ENCODE results near the gene SLC39A11.

The SLC39A11 gene

GRCh38 chr17:73042809-73043685 lies 49.4 kb downstream of the SLC39A11 start:
- H3K4me3 ChIP-seq (ENCODE audit: low read length) = no peak overlapping the region
- no peak for TF ChIP-seq CTCF (conservative IDR thresholded peaks at IDR 0.05; ENCODE audit: low read length)
- DNase-seq (ENCODE audit: low read depth) = peak; percentile 64

GRCh38 chr17:73042225-73042624 lies 50.3 kb downstream of the SLC39A11 start:
- no peak for TF ChIP-seq CTCF (conservative IDR thresholded peaks at IDR 0.05; ENCODE audit: low read length)
- no peak overlapping the region for H3K4me3 ChIP-seq (ENCODE audit: low read length)
- no peak for DNase-seq (ENCODE audit: low read depth)

GRCh38 chr17:73039282-73039681 lies 53.2 kb downstream of the SLC39A11 start:
- H3K4me3 ChIP-seq (ENCODE audit: low read length) = no peak overlapping the region
- no peak for TF ChIP-seq CTCF (conservative IDR thresholded peaks at IDR 0.05; ENCODE audit: low read length)
- no peak for DNase-seq (ENCODE audit: low read depth)

- DNase-seq (ENCODE audit: low read depth) = no peak
- H3K4me3 ChIP-seq (ENCODE audit: low read length) = no peak overlapping the region
- no peak for TF ChIP-seq CTCF (conservative IDR thresholded peaks at IDR 0.05; ENCODE audit: low read length)
These were observed 61.0 kb downstream of the SLC39A11 start for GRCh38 chr17:73031472-73031871.

- no peak for DNase-seq (ENCODE audit: low read depth)
- H3K4me3 ChIP-seq (ENCODE audit: low read length) = no peak overlapping the region
- TF ChIP-seq CTCF (conservative IDR thresholded peaks at IDR 0.05; ENCODE audit: low read length) = no peak
These were observed 61.5 kb downstream of the SLC39A11 start for GRCh38 chr17:73030995-73031394.

- DNase-seq (ENCODE audit: low read depth) = peak; percentile 87
- no peak for TF ChIP-seq CTCF (conservative IDR thresholded peaks at IDR 0.05; ENCODE audit: low read length)
- no peak overlapping the region for H3K4me3 ChIP-seq (ENCODE audit: low read length)
These were observed 62.0 kb downstream of the SLC39A11 start for GRCh38 chr17:73030501-73030921.

GRCh38 chr17:73029991-73030390 lies 62.5 kb downstream of the SLC39A11 start:
- no peak overlapping the region for H3K4me3 ChIP-seq (ENCODE audit: low read length)

More at GRCh38 chr17:73029991-73030390, 62.5 kb downstream of the SLC39A11 start:
- no peak for TF ChIP-seq CTCF (conservative IDR thresholded peaks at IDR 0.05; ENCODE audit: low read length)
- peak; percentile 22 for DNase-seq (ENCODE audit: low read depth)
